ENCODE results near the gene SH3BP5. TPM values are rescaled to one million over a fixed set of nuclear protein-coding genes. Genes with fewer than 3 reads are reported as not detected.

Gene SH3BP5
- total RNA-seq, 1 donor, result 24.6 TPM

DNA sequence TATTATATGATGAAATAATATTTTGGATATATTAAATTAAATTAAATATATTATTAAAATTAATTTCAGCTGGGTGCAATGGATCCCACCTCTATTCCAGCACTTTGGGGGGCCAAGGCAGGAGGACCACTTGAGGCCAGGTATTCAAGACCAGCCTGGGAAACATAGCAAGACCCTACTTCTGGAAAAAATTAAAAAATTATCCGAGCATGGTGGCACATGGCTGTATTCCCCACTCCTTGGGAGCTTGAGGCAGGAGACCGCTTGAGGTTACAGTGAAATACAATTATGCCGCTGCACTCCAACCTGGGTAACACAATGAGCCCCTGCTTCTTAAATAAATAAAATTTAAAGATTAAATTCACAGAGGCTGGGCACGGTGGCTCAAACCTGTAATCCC is 61.4 kb downstream of the SH3BP5 start:
- Histone ChIP-seq H3K4me3 (ENCODE audit: low read length) (no peak overlapping the region), H3K9me3 (ENCODE audit: low read depth, low read length) (no peaks in the 10 kb centered on the region), H3K27me3 (ENCODE audit: insufficient read depth, low read length) (no peaks in the 10 kb centered on the region), H3K4me1 (ENCODE audit: insufficient read depth, low read length) (peaks cover 96% of the 10 kb centered on the region)

DNA sequence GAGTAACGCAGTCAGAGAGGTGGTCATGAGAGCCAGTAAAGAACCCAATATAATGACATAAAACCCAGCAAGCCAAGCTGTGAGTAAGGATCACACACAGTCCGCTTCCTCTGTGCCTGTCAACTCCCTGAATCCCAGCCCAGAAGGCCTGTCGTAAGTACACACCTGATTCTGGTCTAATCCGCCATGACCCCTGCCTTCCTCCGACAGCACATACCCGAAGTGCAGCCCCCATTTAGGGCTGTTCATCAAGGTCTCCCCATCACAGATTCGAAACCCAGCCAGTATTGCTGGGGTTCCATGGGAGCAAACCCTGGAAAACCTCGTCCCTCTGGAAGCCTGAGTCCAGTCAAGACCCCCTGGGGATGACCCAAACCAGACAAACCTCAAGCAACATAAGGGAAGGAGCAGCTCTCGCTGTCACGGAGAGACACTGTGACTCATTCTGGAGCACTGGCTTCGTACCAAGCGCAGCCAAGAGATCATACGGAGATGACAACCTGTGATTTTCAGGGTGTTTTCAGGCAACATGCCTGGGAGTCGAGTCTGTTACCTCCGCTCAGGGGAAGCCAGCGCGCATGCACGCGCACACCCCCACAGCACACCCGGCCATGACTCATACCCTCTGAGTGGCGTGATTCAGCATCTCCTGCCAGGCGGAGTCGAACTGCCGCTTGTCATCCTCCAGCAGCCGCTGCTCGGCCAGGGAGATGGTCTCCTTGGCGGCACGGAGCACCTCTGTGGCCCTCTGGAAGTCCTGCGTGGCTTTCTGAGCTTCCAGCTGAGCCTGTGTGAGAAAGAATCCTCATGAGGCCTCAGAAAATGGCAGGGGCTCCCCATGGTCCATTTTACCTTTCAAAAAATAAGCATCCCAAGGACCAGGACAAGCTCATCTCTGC is 63.0 kb downstream of the SH3BP5 start:
- Histone ChIP-seq H3K4me1 (ENCODE audit: insufficient read depth, low read length) (peaks cover 90% of the 10 kb centered on the region), H3K9me3 (ENCODE audit: low read depth, low read length) (no peaks in the 10 kb centered on the region), H3K4me3 (ENCODE audit: low read length) (no peak overlapping the region), H3K27me3 (ENCODE audit: insufficient read depth, low read length) (no peaks in the 10 kb centered on the region)

DNA sequence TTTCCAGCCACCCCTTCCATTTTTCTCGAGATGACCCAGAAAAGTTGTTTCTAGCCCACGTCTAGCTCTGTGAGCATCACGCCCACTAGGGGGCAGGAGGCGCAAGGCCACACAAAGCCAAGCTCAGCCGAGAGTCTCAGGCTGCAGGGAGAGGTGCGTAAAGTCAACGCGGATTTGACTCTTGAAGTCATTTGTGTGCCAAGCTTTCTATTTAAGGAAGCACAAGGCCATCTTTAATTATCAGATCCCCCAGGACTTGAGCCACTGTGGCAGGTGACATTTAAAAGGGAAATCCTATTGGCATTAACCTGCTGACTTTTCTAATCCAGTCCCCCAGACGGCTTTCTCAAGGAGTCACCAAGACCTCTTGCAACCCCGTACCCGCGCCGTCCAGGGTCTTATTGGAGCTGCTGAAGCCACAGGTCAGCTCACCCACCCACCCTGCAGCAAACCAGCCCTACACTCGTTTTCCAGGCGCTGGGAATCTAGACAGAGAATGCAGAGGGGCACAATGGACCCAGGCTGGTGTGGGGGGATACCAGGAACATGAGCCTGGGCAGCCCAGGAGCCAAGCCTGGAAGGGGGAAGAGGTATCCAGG is 64.3 kb downstream of the SH3BP5 start:
- Histone ChIP-seq H3K4me1 (ENCODE audit: insufficient read depth, low read length) (peaks cover 78% of the 10 kb centered on the region), H3K9me3 (ENCODE audit: low read depth, low read length) (no peaks in the 10 kb centered on the region), H3K27me3 (ENCODE audit: insufficient read depth, low read length) (no peaks in the 10 kb centered on the region), H3K4me3 (ENCODE audit: low read length) (no peak overlapping the region)

DNA sequence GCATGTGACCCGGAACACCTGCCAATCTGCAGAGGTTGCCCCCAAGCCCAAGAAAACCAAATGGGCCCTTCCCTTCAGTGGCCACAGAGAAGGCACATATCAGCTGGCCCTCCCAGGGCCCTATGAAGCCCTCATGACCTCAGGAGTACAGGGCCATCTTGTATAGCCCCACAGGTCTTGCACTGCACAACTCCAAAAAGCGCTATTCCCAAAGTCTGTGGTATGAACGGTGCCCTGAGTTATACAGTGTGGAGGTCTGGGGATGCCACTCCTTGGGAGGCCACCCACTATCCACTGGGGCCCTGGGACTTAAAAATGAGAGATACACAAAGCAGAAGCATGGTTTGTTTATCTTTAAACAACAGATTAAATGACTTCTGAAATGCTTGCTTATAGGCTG is 64.9 kb downstream of the SH3BP5 start:
- Histone ChIP-seq H3K4me1 (ENCODE audit: insufficient read depth, low read length) (peaks cover 72% of the 10 kb centered on the region), H3K9me3 (ENCODE audit: low read depth, low read length) (no peaks in the 10 kb centered on the region), H3K4me3 (ENCODE audit: low read length) (no peak overlapping the region), H3K27me3 (ENCODE audit: insufficient read depth, low read length) (no peaks in the 10 kb centered on the region)

GRCh38 chr3:15266510-15267376 is 65.6 kb downstream of the SH3BP5 start:
- Histone ChIP-seq H3K9me3 (ENCODE audit: low read depth, low read length) (no peaks in the 10 kb centered on the region), H3K27me3 (ENCODE audit: insufficient read depth, low read length) (no peaks in the 10 kb centered on the region), H3K4me1 (ENCODE audit: insufficient read depth, low read length) (peaks cover 64% of the 10 kb centered on the region), H3K4me3 (ENCODE audit: low read length) (no peak overlapping the region)

- H3K4me1 ChIP-seq (ENCODE audit: insufficient read depth, low read length), result peaks cover 56% of the 10 kb centered on the region
Observed at GRCh38 chr3:15265655-15266509, 66.5 kb downstream of the SH3BP5 start.

DNA sequence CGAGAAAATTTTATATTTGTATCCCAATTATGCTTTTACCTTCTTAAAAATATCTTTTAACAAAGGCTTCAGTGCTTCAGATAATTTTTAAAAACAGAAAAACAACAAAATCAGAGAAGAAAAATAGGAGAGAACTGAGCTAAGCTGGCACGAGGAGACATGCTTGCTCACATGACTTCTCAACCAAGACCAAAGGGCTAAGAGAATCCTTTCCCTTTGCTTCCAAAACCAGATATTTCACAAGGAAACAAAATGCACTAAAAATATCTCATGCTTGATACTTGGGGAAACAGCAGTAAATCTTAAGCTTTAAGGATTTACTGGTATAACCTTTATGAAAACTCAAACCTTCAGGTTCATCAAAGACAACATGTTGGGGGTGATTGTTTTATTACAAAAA is 67.9 kb downstream of the SH3BP5 start:
- Histone ChIP-seq H3K27me3 (ENCODE audit: insufficient read depth, low read length) (no peaks in the 10 kb centered on the region), H3K9me3 (ENCODE audit: low read depth, low read length) (no peaks in the 10 kb centered on the region), H3K4me3 (ENCODE audit: low read length) (no peak overlapping the region), H3K4me1 (ENCODE audit: insufficient read depth, low read length) (peaks cover 42% of the 10 kb centered on the region)

More at GRCh38 chr3:15265655-15266509, 66.5 kb downstream of the SH3BP5 start:
- H3K4me3 ChIP-seq (ENCODE audit: low read length), result no peak overlapping the region
- H3K27me3 ChIP-seq (ENCODE audit: insufficient read depth, low read length), result no peaks in the 10 kb centered on the region
- no peaks in the 10 kb centered on the region for H3K9me3 ChIP-seq (ENCODE audit: low read depth, low read length)

GRCh38 chr3:15263926-15264325 is 68.5 kb downstream of the SH3BP5 start:
- H3K9me3 ChIP-seq (ENCODE audit: low read depth, low read length), result no peaks in the 10 kb centered on the region
- H3K4me3 ChIP-seq (ENCODE audit: low read length), result no peak overlapping the region
- peaks cover 36% of the 10 kb centered on the region for H3K4me1 ChIP-seq (ENCODE audit: insufficient read depth, low read length)
- H3K27me3 ChIP-seq (ENCODE audit: insufficient read depth, low read length), result no peaks in the 10 kb centered on the region

DNA sequence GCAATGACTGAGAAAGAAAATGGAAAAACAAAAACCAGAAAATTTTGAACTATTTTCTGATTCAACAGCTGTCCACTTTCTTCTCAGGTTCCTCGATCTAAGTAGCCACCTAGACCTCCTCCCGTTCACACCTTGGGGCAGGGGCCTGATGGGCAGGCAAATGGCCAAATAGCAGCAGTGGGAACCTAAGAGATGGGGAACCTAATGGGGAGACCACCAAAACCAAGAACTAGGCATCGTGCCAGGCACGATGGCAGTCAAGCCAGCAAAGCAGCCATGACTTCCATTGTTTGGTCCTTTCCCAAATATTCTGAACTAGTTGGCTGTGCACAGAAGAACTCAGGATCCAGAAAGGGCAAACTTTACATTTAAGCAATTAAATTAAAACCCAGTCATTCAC is 69.3 kb downstream of the SH3BP5 start:
- peaks cover 28% of the 10 kb centered on the region for H3K4me1 ChIP-seq (ENCODE audit: insufficient read depth, low read length)
- no peaks in the 10 kb centered on the region for H3K9me3 ChIP-seq (ENCODE audit: low read depth, low read length)
- no peaks in the 10 kb centered on the region for H3K27me3 ChIP-seq (ENCODE audit: insufficient read depth, low read length)
- no peak overlapping the region for H3K4me3 ChIP-seq (ENCODE audit: low read length)

DNA sequence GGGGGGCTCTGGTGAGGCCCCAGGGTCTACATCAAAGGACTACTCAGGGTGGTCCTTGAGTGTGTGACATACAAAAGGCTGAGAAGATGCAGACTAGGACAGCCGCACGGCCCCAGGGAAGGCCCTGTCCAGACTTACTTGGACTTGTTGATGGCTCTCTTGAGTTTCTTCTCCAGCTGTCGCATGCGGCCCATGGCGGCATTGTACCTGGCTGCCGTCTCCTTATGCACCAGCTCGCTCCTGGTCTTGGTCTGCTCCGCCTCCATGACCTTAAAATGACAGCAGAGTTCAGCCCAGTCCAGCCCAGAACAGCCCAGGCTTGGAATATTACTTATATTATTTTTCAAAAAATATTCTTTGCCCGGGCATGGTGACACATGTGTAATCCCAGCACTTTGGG is 70.4 kb downstream of the SH3BP5 start:
- H3K4me3 ChIP-seq (ENCODE audit: low read length), result no peak overlapping the region
- H3K4me1 ChIP-seq (ENCODE audit: insufficient read depth, low read length), result peaks cover 17% of the 10 kb centered on the region
- no peaks in the 10 kb centered on the region for H3K9me3 ChIP-seq (ENCODE audit: low read depth, low read length)
- H3K27me3 ChIP-seq (ENCODE audit: insufficient read depth, low read length), result no peaks in the 10 kb centered on the region

- Histone ChIP-seq H3K27me3 (ENCODE audit: insufficient read depth, low read length) (no peaks in the 10 kb centered on the region), H3K4me3 (ENCODE audit: low read length) (no peak overlapping the region), H3K9me3 (ENCODE audit: low read depth, low read length) (no peaks in the 10 kb centered on the region), H3K4me1 (ENCODE audit: insufficient read depth, low read length) (peaks cover 11% of the 10 kb centered on the region)
Observed at GRCh38 chr3:15261274-15261673, 71.1 kb downstream of the SH3BP5 start.

- no peaks in the 10 kb centered on the region for H3K9me3 ChIP-seq (ENCODE audit: low read depth, low read length)
- H3K27me3 ChIP-seq (ENCODE audit: insufficient read depth, low read length), result no peaks in the 10 kb centered on the region
- H3K4me3 ChIP-seq (ENCODE audit: low read length), result no peak overlapping the region
- peaks cover 8% of the 10 kb centered on the region for H3K4me1 ChIP-seq (ENCODE audit: insufficient read depth, low read length)
Observed at GRCh38 chr3:15260531-15260930, 71.9 kb downstream of the SH3BP5 start.

GRCh38 chr3:15258720-15259119 is 73.7 kb downstream of the SH3BP5 start:
- no peaks in the 10 kb centered on the region for H3K4me1 ChIP-seq (ENCODE audit: insufficient read depth, low read length)
- H3K9me3 ChIP-seq (ENCODE audit: low read depth, low read length), result no peaks in the 10 kb centered on the region
- no peaks in the 10 kb centered on the region for H3K27me3 ChIP-seq (ENCODE audit: insufficient read depth, low read length)
- H3K4me3 ChIP-seq (ENCODE audit: low read length), result no peak overlapping the region

- Histone ChIP-seq H3K27me3 (ENCODE audit: insufficient read depth, low read length) (no peaks in the 10 kb centered on the region), H3K4me3 (ENCODE audit: low read length) (no peak overlapping the region), H3K9me3 (ENCODE audit: low read depth, low read length) (no peaks in the 10 kb centered on the region), H3K4me1 (ENCODE audit: insufficient read depth, low read length) (no peaks in the 10 kb centered on the region)
Observed at GRCh38 chr3:15256861-15257341, 75.5 kb downstream of the SH3BP5 start.

Measured in mononuclear cell (primary cell).